Ovary (tissue), 9 donors: ENCODE data around the gene NPHP4. TPM values are rescaled to one million over a fixed set of nuclear protein-coding genes. Genes with fewer than 3 reads are reported as not detected.
A peak's percentile ranks its signal among the peaks of the same experiment; 100 is the strongest.

ENCODE experiments used
- DNase-seq, 5 donors: peaks; one replicate each; pipeline ENCODE4 v3.0.0-alpha.2; 2019 to 2020
- H3K27ac ChIP-seq, 2 donors: fragments of 200-600 bp; one replicate each; pipeline versions ENCODE4 v1.5.1 to v1.8.0; 2019 to 2022
- H3K27me3 ChIP-seq: fragments of 200-600 bp; one replicate; pipeline ENCODE4 v1.8.0; 2022
- H3K36me3 ChIP-seq: fragments of 200-600 bp; sonication (generic); one replicate; pipeline ENCODE4 v1.5.1; 2019
- H3K4me1 ChIP-seq: one replicate; pipeline ENCODE4 v1.8.1; 2013; ENCODE audit warnings: mild to moderate bottlenecking, moderate library complexity; ENCODE audit not compliant: insufficient read depth
- H3K4me3 ChIP-seq: fragments of 200-600 bp; sonication (generic); one replicate; pipeline ENCODE4 v1.5.1; 2017
- H3K9me3 ChIP-seq, 2 donors: fragments of 200-600 bp in 1 of 2; sonication (generic) in 1 of 2; one replicate each; pipeline versions ENCODE4 v1.5.1 to v1.8.1; 2013 to 2019; ENCODE audit warnings: mild to moderate bottlenecking in 1 of 2, moderate library complexity in 1 of 2
- CTCF ChIP-seq, 3 donors: fragments of 450-650 bp in 2 of 3; fragments of 200-600 bp in 1 of 3; IDR thresholded peaks; one replicate each; pipeline versions ENCODE4 v1.5.1 to v1.8.0; 2016 to 2022; ENCODE audit warnings: antibody characterized with exemption in 3 of 3, mild to moderate bottlenecking in 1 of 3
- EP300 ChIP-seq: sonication (generic); formaldehyde crosslinking; IDR thresholded peaks from one replicate; pipeline ENCODE4 v1.6.1; 2017; ENCODE audit warnings: antibody characterized with exemption
- POLR2A ChIP-seq: fragments of 450-650 bp; IDR thresholded peaks from one replicate; pipeline ENCODE4 v1.6.1; 2017; ENCODE audit warnings: antibody characterized with exemption, mild to moderate bottlenecking, moderate library complexity
- WGBS, 3 donors: extraction: QIAGEN DNeasy Blood & Tissue Kit in 1 of 3; methylation state at CpG; one replicate each; pipeline versions ENCODE4 v1.1.5 to v1.1.7; 2013 to 2017; 5-methylcytosine and 5-hydroxymethylcytosine counted together
- intact Hi-C, 4 donors: fragments of 100-400 bp; cut with DNase I; formaldehyde crosslinking; loops; one replicate each; pipeline versions ENCODE4 v1.11.0 to v1.15.1; 2022 to 2023
- polyA plus RNA-seq, 2 donors: library from polyadenylated mRNA; stranded (reverse); fragments of 200-250 nt in 1 of 2; fragments of 350-450 nt in 1 of 2; fragmentation: Illumina TruSeq in 1 of 2; extraction: RNeasy Lipid Tissue Mini Kit (QIAGEN cat#74804) in 1 of 2; gene quantifications; one replicate each; pipeline ENCODE4 v1.2.3, GENCODE V29; 2013 to 2014
- total RNA-seq, 7 donors: library from RNA; depleted of rRNA in 2 of 7; stranded (reverse); fragments of >200 nt in 2 of 7; fragmentation: NEBNext Ultra II Directional in 3 of 7; extraction: Animal tissue kit (Norgen Biotek cat#: 25700) in 3 of 7; gene quantifications; one replicate each; pipeline versions ENCODE4 v1.1.0 to v1.2.4, GENCODE V29; 2016 to 2023
- donor health status: DM: no; HTN: no; CAD: no; lungs with moderate emphysema.
- donor health status: DM: no; HTN: no; CAD: no.
- donor health status: Bipolar disorder and iron deficiency.
- donor health status: DM: yes; HTN: yes; CAD: no.
- donor health status: DM: no; HTN: no; CAD: no.
- donor health status: DM: yes; HTN: yes; CAD: no.

NPHP4 gene
- total and polyA plus RNA-seq, 9 donors, result 1.5 to 20.8 (median 10.7) TPM

- no peak overlapping the region for H3K27ac ChIP-seq
- no peaks in the 10 kb centered on the region for H3K36me3 ChIP-seq
- DNase-seq, result peak in 1 of 5 donors; percentile 6
- H3K27me3 ChIP-seq, result no peaks in the 10 kb centered on the region
- H3K4me1 ChIP-seq, result peaks cover 6% of the 10 kb centered on the region
- no peaks in the 10 kb centered on the region for H3K9me3 ChIP-seq
- WGBS, 3 donors, result 93 to 97% (median 97%) methylated on average over 19 to 20 of the region's 20 CpGs
- no peak overlapping the region for H3K4me3 ChIP-seq
- intact Hi-C loops, result no loop called here
- TF ChIP-seq POLR2A (no peak), EP300 (no peak), CTCF (IDR thresholded peaks at IDR 0.05) (no peak)
Measured at GRCh38 chr1:5934058-5934884, 58.0 kb downstream of the NPHP4 start.

GRCh38 chr1:5933676-5934057 is 58.6 kb downstream of the NPHP4 start:
- WGBS, 3 donors, result 87 to 93% (median 89%) methylated on average over 7 of the region's 7 CpGs
- no peak overlapping the region for H3K4me3 ChIP-seq
- no peak for TF ChIP-seq EP300
- no peak for TF ChIP-seq POLR2A
- no peak for TF ChIP-seq CTCF (IDR thresholded peaks at IDR 0.05)
- H3K36me3 ChIP-seq, result no peaks in the 10 kb centered on the region
- no peak overlapping the region for H3K27ac ChIP-seq
- no peaks in the 10 kb centered on the region for H3K27me3 ChIP-seq
- no peak for DNase-seq
- H3K9me3 ChIP-seq, result no peaks in the 10 kb centered on the region
- H3K4me1 ChIP-seq, result peaks cover 6% of the 10 kb centered on the region
- intact Hi-C loops, result no loop called here

- intact Hi-C loops, result no loop called here
- TF ChIP-seq EP300 (no peak), CTCF (IDR thresholded peaks at IDR 0.05) (no peak), POLR2A (no peak)
- WGBS, 3 donors, result 96 to 99% (median 98%) methylated on average over 6 of the region's 6 CpGs
- DNase-seq, result no peak
- Histone ChIP-seq H3K4me3 (no peak overlapping the region), H3K36me3 (no peaks in the 10 kb centered on the region), H3K27ac (no peak overlapping the region), H3K9me3 (no peaks in the 10 kb centered on the region), H3K4me1 (peaks cover 3% of the 10 kb centered on the region), H3K27me3 (no peaks in the 10 kb centered on the region)
Measured at GRCh38 chr1:5933050-5933449, 59.2 kb downstream of the NPHP4 start.

- Histone ChIP-seq H3K4me1 (no peaks in the 10 kb centered on the region), H3K4me3 (no peak overlapping the region), H3K36me3 (no peaks in the 10 kb centered on the region), H3K27ac (no peak overlapping the region), H3K9me3 (no peaks in the 10 kb centered on the region), H3K27me3 (no peaks in the 10 kb centered on the region)
- TF ChIP-seq CTCF (IDR thresholded peaks at IDR 0.05) (no peak), POLR2A (no peak), EP300 (no peak)
- DNase-seq, result no peak
- WGBS, 3 donors, result 89 to 91% (median 91%) methylated on average over 4 of the region's 4 CpGs
- intact Hi-C loops, result no loop called here
Measured at GRCh38 chr1:5928714-5929400, 63.4 kb downstream of the NPHP4 start.
